Activated CD8-positive, alpha-beta memory T cell treated with anti-CD3 and anti-CD28 coated beads for 36 hours (primary cell): Measurements from ENCODE around the gene PSMG3. TPM values are rescaled to one million over a fixed set of nuclear protein-coding genes. Genes with fewer than 3 reads are reported as not detected.
"Not testable (repeated sequence)": the region's sequence is repeated elsewhere in the genome, so short reads cannot be mapped to it uniquely, and the experiment has no call there.

Source experiments
- CTCF ChIA-PET: fragments of 350-600 bp; sonication (Branson Sonifier 250); formaldehyde crosslinking; loops from one replicate; lab custom pipeline; 2021; ENCODE audit warnings: antibody characterized with exemption; lab: Charles Lee
- POLR2A ChIA-PET: fragments of 350-600 bp; sonication (Branson Sonifier 250); formaldehyde crosslinking; loops from one replicate; lab custom pipeline; 2021; ENCODE audit warnings: antibody characterized with exemption; lab: Charles Lee
- total RNA-seq, 2 experiments: library from RNA; stranded (reverse); gene quantifications; one replicate each; pipeline ENCODE4 v1.2.3, GENCODE V29; 2021

PSMG3 gene
- total RNA-seq, 2 experiments from 2014 or later, result 69.9 to 74.6 TPM

- POLR2A ChIA-PET, result no interaction called here
- CTCF ChIA-PET, result no interaction called here
Observed at GRCh38 chr7:1530946-1531262, 38.9 kb downstream of the PSMG3 start.

GRCh38 chr7:1529383-1530116 is 40.3 kb downstream of the PSMG3 start:
- ChIA-PET CTCF (interaction anchor here (0.7 kb wide), 1 partner anchor 639 kb away, joined by 3 read pairs; no protein-coding TSS in a partner anchor), POLR2A (interaction anchor here (0.6 kb wide), 1 partner anchor 26 kb away, joined by 4 read pairs; no protein-coding TSS in a partner anchor)

- ChIA-PET CTCF (no interaction called here), POLR2A (no interaction called here)
Observed at GRCh38 chr7:1526271-1526754, 43.5 kb downstream of the PSMG3 start.

- POLR2A ChIA-PET, result no interaction called here
- CTCF ChIA-PET, result interaction anchor here (0.7 to 1.2 kb wide), 2 partner anchors 21 to 37 kb away, joined by 3 to 4 read pairs; no protein-coding TSS in a partner anchor
Observed at GRCh38 chr7:1525409-1525808, 44.4 kb downstream of the PSMG3 start.

- POLR2A ChIA-PET, result no interaction called here
- CTCF ChIA-PET, result no interaction called here
Observed at GRCh38 chr7:1523844-1524243, 46.0 kb downstream of the PSMG3 start.

GRCh38 chr7:1523208-1523607 is 46.6 kb downstream of the PSMG3 start:
- ChIA-PET POLR2A (no interaction called here), CTCF (no interaction called here)

- POLR2A ChIA-PET, result no interaction called here
- CTCF ChIA-PET, result no interaction called here
Observed at GRCh38 chr7:1521456-1521855, 48.4 kb downstream of the PSMG3 start.

- CTCF ChIA-PET, result no interaction called here
- POLR2A ChIA-PET, result no interaction called here
Observed at GRCh38 chr7:1520539-1521234, 49.1 kb downstream of the PSMG3 start.

GRCh38 chr7:1519322-1519922 is 50.4 kb downstream of the PSMG3 start:
- CTCF ChIA-PET, result interaction anchor here (0.9 kb wide), 1 partner anchor 44 kb away, joined by 4 read pairs; no protein-coding TSS in a partner anchor
- POLR2A ChIA-PET, result not testable (repeated sequence)

Other genes with a start within 250 kb of the PSMG3 start
- gene MICALL2, start 110.6 kb downstream of the PSMG3 start, total RNA-seq, result 1 to 10 TPM; 2.3 to 5.2 TPM
- gene INTS1, start 65.6 kb downstream of the PSMG3 start, total RNA-seq, result 100 to 1,000 TPM in 1 of 2 experiments, 10 to 100 TPM in 1; 95.8 to 103 TPM
- gene MAFK, start 39.3 kb downstream of the PSMG3 start, total RNA-seq, result 10 to 100 TPM; 40.6 to 40.8 TPM
- gene TMEM184A, start 13.8 kb downstream of the PSMG3 start, total RNA-seq, result not detected
- under 1 TPM; 0.17 to 0.27 TPM for gene ELFN1, start 100.2 kb upstream of the PSMG3 start, total RNA-seq